ENCODE results near the gene NKX2-2.

The NKX2-2 gene

DNA sequence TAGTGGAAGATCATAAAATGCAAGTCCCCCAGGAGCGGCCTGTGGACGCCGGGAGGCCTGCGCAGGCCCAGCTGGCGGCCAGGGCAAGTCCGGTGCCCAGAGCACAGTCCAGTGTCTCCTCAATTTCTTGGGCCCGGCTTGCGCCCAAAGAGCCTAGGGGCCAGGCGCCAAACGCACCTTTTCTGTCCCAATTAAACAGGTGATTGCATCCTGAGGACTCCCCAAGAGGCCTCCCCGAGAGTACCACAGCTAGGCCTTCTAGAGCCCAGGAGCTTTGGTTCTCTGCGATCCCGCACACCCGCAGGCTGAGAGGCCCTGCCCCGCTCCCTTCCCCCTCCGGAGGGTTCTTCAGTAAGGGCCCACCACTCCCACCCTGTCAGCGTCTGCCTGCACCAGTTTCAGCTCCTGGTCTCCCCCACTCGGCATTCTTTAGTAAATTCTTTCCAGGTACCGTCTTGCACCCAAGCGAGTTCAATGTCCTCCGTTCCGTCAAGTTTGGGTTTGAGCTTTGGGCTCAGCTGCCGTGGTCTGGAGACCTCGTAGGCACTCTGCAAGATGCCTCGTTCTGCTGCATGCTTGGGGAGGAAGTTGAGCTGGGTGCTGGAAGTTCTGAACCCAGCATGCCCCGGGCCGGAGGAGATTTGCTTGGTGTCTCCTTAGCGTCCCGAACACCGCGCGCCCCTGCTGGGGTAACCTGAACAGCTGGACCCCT is 3.9 kb upstream of the NKX2-2 start:
- DNase-seq (ENCODE audit: low spot score) = peak; percentile 32

GRCh38 chr20:21516861-21517565 is 3.1 kb upstream of the NKX2-2 start:
- TF ChIP-seq, protein P1, sequence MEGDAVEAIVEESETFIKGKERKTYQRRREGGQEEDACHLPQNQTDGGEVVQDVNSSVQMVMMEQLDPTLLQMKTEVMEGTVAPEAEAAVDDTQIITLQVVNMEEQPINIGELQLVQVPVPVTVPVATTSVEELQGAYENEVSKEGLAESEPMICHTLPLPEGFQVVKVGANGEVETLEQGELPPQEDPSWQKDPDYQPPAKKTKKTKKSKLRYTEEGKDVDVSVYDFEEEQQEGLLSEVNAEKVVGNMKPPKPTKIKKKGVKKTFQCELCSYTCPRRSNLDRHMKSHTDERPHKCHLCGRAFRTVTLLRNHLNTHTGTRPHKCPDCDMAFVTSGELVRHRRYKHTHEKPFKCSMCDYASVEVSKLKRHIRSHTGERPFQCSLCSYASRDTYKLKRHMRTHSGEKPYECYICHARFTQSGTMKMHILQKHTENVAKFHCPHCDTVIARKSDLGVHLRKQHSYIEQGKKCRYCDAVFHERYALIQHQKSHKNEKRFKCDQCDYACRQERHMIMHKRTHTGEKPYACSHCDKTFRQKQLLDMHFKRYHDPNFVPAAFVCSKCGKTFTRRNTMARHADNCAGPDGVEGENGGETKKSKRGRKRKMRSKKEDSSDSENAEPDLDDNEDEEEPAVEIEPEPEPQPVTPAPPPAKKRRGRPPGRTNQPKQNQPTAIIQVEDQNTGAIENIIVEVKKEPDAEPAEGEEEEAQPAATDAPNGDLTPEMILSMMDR (IDR thresholded peaks at IDR 0.05; ENCODE audit: extremely low read depth, missing control alignments) = no peak
- peak; percentile 37 for DNase-seq (ENCODE audit: low spot score)

More for the DNA sequence above, 3.9 kb upstream of the NKX2-2 start:
- TF ChIP-seq, protein P1 (IDR thresholded peaks at IDR 0.05; ENCODE audit: extremely low read depth, missing control alignments) = no peak

DNA sequence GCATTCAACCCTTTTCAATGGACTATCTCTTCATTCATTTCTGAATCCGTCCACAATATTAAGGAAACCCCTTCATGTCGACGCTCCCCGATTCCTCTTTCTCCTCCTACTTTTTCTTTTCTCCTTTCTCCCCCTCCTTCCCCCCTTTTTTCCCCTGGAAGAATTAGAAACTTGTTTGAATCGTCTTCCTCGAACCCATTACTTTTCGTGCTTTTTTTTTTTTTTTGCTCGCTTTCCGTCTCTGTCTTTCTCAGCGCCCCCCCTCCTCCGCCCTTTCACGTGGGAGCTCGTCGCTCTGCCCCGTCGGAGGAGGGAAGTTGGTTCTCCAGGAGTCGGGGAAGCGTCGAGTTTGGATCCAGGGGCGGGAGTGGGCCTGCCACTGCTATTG is 2.3 kb upstream of the NKX2-2 start:
- TF ChIP-seq, protein P1 (IDR thresholded peaks at IDR 0.05; ENCODE audit: extremely low read depth, missing control alignments) = no peak
- no peak for DNase-seq (ENCODE audit: low spot score)

- peak; percentile 37 for DNase-seq (ENCODE audit: low spot score)
- TF ChIP-seq, protein P1 (IDR thresholded peaks at IDR 0.05; ENCODE audit: extremely low read depth, missing control alignments) = no peak
Observed at GRCh38 chr20:21515300-21516179, 1.7 kb upstream of the NKX2-2 start.

- TF ChIP-seq, protein P1 (IDR thresholded peaks at IDR 0.05; ENCODE audit: extremely low read depth, missing control alignments) = no peak
- DNase-seq (ENCODE audit: low spot score) = peak; percentile 51
Observed at GRCh38 chr20:21514553-21515251, 838 bp upstream of the NKX2-2 start.

DNA sequence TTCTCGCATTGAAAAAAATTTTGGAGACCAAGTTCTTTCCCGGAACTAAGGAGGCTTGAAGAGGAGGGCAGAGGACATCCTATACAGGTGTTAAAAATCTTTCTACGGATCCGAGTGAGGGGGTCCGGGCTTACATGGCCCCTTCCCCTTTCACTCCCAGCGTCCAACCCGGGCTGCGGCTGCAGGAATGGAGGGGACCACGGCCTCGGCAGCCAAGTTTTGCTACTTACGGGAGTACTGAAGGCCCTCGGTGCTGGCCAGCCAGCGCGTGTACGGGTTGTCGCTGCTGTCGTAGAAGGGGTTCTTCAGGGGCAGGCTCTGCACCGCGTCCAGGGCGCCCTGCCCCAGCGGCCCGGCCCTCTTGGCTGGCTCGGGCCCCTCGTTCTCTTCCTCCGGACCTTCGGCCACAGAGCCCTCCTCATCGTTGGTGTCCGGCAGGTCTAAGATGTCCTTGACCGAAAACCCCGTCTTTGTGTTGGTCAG is 642 bp downstream of the NKX2-2 start:
- DNase-seq (ENCODE audit: low spot score) = peak; percentile 45
- TF ChIP-seq, protein P1 (IDR thresholded peaks at IDR 0.05; ENCODE audit: extremely low read depth, missing control alignments) = no peak

Measured in GM20000 (cell line).